ENCODE data around the gene GNAI3.

DNA sequence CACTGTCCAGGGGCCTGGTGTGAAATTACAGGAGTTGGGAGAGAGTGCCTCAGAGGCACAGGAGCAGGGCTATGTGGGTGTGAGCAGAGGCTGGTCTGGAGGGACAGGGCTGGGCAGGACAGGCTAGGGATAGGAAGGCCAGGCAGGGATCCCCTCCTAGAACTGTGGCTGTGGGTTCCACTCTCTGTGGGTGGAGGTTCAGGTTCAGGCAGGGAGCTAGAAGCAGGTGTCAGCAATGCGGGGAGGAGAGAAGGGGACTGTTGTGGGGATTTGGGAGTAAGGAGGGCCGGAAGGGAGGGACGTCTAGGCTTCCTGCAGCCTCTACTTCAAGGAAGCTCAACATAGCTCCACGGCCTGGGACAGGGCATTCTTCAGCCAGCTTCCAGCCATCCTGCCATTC lies 17.0 kb upstream of the GNAI3 start:
- TF ChIP-seq CTCF (IDR thresholded peaks at IDR 0.05) (no peak), POLR2A (IDR thresholded peaks at IDR 0.05) (no peak)

Data from body of pancreas (tissue), 4 donors.